Vagina (tissue), 2 donors: ENCODE results near the gene KLHL13. TPM values are rescaled to one million over a fixed set of nuclear protein-coding genes. Genes with fewer than 3 reads are reported as not detected.

Source experiments
- DNase-seq, 2 donors: peaks; one replicate each; pipeline ENCODE4 v3.0.0-alpha.2; 2017; ENCODE audit errors: extremely low spot score in 2 of 2
- H3K27ac ChIP-seq: fragments of 200-600 bp; sonication (generic); one replicate; pipeline ENCODE4 v1.5.1; 2019
- H3K27me3 ChIP-seq: fragments of 200-600 bp; sonication (generic); one replicate; pipeline ENCODE4 v1.5.1; 2019
- H3K36me3 ChIP-seq, 2 donors: fragments of 200-600 bp; sonication (generic); one replicate each; pipeline ENCODE4 v1.5.1; 2017 to 2019
- H3K4me1 ChIP-seq: fragments of 200-600 bp; sonication (generic); one replicate; pipeline ENCODE4 v1.5.1; 2019
- H3K4me3 ChIP-seq, 2 donors: fragments of 200-600 bp; sonication (generic); 1 replicate in 1 of 2; 2 replicates in 1 of 2; pipeline ENCODE4 v1.5.1; 2016 to 2019
- H3K9me3 ChIP-seq: fragments of 200-600 bp; sonication (generic); one replicate; pipeline ENCODE4 v1.5.1; 2019
- POLR2A ChIP-seq, 2 donors: fragments of 450-650 bp; IDR thresholded peaks; one replicate each; pipeline ENCODE4 v1.6.1; 2017; ENCODE audit warnings: antibody characterized with exemption in 2 of 2, mild to moderate bottlenecking in 2 of 2, moderate library complexity in 2 of 2
- POLR2AphosphoS5 ChIP-seq, 2 donors: sonication (generic); formaldehyde crosslinking; IDR thresholded peaks; one replicate each; pipeline ENCODE4 v1.9.0; 2017; ENCODE audit warnings: antibody characterized with exemption in 2 of 2, mild to moderate bottlenecking in 2 of 2, low read depth in 1 of 2; ENCODE audit not compliant: insufficient read depth in 1 of 2
- intact Hi-C: fragments of 100-400 bp; cut with DNase I; formaldehyde crosslinking; loops from one replicate; pipeline ENCODE4 v1.15.1; 2023
- total RNA-seq: library from RNA; depleted of rRNA; stranded (reverse); fragments of >200 nt; gene quantifications from one replicate; pipeline ENCODE4 v1.2.3, GENCODE V29; 2016
- TF ChIP-seq, protein P1 (sequence below), 3 experiments: fragments of 450-650 bp in 2 of 3; fragments of 200-600 bp in 1 of 3; sonication (generic) in 1 of 3; IDR thresholded peaks; one replicate each; pipeline ENCODE4 v1.5.1; 2017 to 2019; ENCODE audit warnings: antibody characterized with exemption in 3 of 3, mild to moderate bottlenecking in 2 of 3, moderate library complexity in 2 of 3

The KLHL13 gene, protein sequence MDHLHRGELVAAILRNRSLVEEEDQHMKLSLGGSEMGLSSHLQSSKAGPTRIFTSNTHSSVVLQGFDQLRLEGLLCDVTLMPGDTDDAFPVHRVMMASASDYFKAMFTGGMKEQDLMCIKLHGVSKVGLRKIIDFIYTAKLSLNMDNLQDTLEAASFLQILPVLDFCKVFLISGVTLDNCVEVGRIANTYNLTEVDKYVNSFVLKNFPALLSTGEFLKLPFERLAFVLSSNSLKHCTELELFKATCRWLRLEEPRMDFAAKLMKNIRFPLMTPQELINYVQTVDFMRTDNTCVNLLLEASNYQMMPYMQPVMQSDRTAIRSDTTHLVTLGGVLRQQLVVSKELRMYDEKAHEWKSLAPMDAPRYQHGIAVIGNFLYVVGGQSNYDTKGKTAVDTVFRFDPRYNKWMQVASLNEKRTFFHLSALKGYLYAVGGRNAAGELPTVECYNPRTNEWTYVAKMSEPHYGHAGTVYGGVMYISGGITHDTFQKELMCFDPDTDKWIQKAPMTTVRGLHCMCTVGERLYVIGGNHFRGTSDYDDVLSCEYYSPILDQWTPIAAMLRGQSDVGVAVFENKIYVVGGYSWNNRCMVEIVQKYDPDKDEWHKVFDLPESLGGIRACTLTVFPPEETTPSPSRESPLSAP
- total RNA-seq = 10.6 TPM

DNA sequence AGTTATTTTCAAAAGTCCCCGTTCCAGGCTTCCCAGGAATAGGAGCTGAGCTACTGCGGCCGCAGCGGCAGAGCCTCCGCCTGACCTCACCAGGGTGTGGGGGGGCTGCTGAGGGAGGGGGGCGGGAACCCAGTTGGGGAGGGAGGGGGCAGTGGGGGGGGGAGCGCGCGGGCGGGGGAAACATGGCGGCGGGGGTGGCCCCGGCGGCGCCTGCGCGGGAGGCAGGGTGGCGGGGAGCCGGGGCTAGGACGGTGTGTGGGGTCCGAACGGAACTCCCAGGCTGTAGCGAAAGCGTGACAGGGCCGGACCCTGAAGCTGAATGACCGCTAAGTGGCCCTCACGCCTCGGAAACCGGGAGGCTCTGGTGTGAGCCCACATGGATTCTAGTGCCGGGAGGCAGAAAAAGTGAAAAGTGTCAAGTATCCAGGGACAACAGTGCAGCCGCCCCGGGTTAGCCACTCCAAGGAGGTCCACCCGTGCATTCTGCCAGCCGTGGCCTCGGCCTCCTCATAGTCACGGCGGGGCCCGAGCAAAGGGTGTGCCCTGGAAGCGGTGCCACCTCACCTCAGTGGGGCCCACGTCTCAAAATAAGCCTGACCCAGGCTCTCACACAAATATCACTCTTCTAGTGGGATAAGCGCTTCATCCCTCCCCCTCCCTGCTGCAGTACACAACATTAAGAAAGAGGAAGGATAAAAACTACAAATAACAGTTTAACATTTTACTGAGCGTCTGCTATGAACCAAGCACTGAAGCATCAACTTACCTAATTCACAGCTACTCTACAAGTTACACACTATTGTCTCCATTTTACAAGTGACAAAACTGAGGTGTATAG is at the start of gene KLHL13:
Gene KLHL13 (minus strand): TSS at position 98 of the 838 bp plus-strand sequence. CDS start 88,337 bp downstream, outside the sequence.
- H3K27ac ChIP-seq = peak within 1 kb of the TSS; percentile 78
- no peak for TF ChIP-seq POLR2AphosphoS5 (IDR thresholded peaks at IDR 0.05; ENCODE audit: insufficient read depth in 1 of 2, low read depth in 1 of 2)
- TF ChIP-seq, protein P1, sequence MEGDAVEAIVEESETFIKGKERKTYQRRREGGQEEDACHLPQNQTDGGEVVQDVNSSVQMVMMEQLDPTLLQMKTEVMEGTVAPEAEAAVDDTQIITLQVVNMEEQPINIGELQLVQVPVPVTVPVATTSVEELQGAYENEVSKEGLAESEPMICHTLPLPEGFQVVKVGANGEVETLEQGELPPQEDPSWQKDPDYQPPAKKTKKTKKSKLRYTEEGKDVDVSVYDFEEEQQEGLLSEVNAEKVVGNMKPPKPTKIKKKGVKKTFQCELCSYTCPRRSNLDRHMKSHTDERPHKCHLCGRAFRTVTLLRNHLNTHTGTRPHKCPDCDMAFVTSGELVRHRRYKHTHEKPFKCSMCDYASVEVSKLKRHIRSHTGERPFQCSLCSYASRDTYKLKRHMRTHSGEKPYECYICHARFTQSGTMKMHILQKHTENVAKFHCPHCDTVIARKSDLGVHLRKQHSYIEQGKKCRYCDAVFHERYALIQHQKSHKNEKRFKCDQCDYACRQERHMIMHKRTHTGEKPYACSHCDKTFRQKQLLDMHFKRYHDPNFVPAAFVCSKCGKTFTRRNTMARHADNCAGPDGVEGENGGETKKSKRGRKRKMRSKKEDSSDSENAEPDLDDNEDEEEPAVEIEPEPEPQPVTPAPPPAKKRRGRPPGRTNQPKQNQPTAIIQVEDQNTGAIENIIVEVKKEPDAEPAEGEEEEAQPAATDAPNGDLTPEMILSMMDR (IDR thresholded peaks at IDR 0.05) = no peak
- TF ChIP-seq POLR2A (IDR thresholded peaks at IDR 0.05) = no peak
- H3K27me3 ChIP-seq = no peaks in the 10 kb centered on the region
- H3K9me3 ChIP-seq = no peaks in the 10 kb centered on the region
- no peaks in the 10 kb centered on the region for H3K36me3 ChIP-seq
- peak within 1 kb of the TSS; percentile 55 to 61 for H3K4me3 ChIP-seq
- no peaks in the 10 kb centered on the region for H3K4me1 ChIP-seq
- intact Hi-C loops = no loop called here
- no peak for DNase-seq

DNA sequence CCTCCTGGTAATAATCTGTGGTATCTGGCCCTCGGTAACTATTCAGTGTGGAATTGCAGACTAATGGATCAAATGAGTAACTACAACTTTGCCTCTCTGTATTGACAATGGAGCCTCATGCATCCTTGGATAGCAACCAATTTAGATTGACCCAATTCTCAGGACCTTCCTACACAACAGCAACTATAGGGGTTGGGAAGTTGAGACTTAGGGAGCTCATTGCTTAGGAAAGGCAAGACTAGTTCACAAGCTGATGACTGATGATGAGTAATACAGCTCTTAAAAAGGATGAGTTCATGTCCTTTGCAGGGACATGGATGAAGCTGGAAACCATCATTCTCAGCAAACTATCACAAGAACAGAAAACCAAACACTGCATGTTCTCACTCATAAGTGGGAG is 47.5 kb upstream of the KLHL13 start:
- intact Hi-C loops = loop anchor here (10.0 kb wide), 1 partner anchor 1169 kb away; no protein-coding TSS in a partner anchor
- no peak for DNase-seq
- Histone ChIP-seq H3K27me3 (no peaks in the 10 kb centered on the region), H3K27ac (no peak overlapping the region), H3K4me1 (no peaks in the 10 kb centered on the region), H3K4me3 (no peak overlapping the region), H3K36me3 (no peaks in the 10 kb centered on the region), H3K9me3 (no peaks in the 10 kb centered on the region)
- TF ChIP-seq POLR2AphosphoS5 (IDR thresholded peaks at IDR 0.05; ENCODE audit: insufficient read depth in 1 of 2, low read depth in 1 of 2) (no peak), POLR2A (IDR thresholded peaks at IDR 0.05) (no peak)
- TF ChIP-seq, protein P1 (IDR thresholded peaks at IDR 0.05) = no peak

DNA sequence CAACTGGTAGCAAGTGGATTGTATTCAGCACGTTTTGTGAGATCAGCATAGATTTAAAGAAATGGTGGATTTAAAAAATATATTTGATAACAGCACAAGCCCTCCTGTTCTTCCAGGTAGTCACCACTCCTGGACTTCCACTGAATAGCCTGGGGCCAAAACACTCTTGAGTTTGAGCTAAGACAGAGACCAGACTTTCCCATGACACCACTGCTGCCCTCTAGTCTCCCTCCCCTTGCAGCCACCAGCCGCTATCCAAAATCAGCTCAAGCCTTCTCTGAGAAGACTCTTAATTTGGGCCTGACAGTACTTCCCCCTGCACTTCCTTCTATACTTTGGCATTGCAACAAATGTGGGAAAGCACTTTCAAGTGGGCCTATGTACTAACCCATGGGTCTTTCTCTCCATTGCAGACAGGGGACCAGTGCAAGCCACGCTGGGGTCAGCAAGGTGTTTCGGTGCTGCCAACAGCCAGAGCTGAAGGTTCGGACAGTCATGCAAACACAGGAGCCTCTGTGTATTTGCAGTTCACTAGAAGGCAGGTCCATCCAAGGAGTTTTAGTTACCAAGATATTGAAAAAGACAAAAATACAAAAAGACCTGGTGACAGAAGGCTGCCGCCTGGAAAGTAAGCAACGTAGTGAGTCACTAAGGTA is 40.5 kb upstream of the KLHL13 start:
- no peaks in the 10 kb centered on the region for H3K27me3 ChIP-seq
- H3K9me3 ChIP-seq = no peaks in the 10 kb centered on the region
- no peak for DNase-seq
- no peaks in the 10 kb centered on the region for H3K36me3 ChIP-seq
- H3K4me1 ChIP-seq = no peaks in the 10 kb centered on the region
- TF ChIP-seq POLR2A (IDR thresholded peaks at IDR 0.05) = no peak
- TF ChIP-seq, protein P1 (IDR thresholded peaks at IDR 0.05) = no peak
- TF ChIP-seq POLR2AphosphoS5 (IDR thresholded peaks at IDR 0.05; ENCODE audit: insufficient read depth in 1 of 2, low read depth in 1 of 2) = no peak
- no peak overlapping the region for H3K4me3 ChIP-seq
- H3K27ac ChIP-seq = no peak overlapping the region
- intact Hi-C loops = no loop called here

DNA sequence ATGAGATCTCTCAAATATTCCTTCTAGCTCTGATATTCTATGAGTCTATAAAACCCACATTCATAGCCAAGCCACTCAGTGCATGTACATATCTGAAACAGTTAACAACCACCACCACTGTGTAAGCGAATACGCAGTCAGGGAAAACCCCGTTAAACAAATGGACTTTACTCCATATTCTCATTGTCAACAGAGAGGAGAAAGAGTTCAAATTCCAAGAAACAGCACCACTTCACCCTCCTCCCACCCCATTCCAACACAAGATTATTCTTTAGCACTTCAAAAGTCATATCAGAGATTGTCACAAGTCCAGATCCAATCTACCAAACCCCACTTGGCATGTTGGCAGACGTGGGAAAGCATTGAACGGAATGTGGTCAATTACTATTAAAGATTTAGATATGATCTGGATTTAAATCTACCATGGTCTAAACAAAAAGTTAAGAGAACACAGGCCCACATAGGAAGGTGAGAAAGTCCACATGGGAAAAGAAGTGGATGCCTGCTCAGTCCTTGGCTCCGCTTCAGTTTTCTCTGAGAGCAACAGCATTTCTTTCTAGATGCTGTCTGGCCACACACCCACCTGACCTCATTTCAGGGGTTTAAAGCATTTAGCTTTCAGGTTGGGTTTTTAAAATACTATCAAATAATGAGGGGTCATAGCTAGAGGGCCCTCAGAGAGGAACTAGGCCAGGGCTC is 39.8 kb upstream of the KLHL13 start:
- H3K9me3 ChIP-seq = no peaks in the 10 kb centered on the region
- no peaks in the 10 kb centered on the region for H3K4me1 ChIP-seq
- no peaks in the 10 kb centered on the region for H3K36me3 ChIP-seq
- H3K27ac ChIP-seq = no peak overlapping the region
- no peak for DNase-seq
- TF ChIP-seq, protein P1 (IDR thresholded peaks at IDR 0.05) = no peak
- TF ChIP-seq POLR2A (IDR thresholded peaks at IDR 0.05) = no peak
- intact Hi-C loops = no loop called here
- H3K4me3 ChIP-seq = no peak overlapping the region
- H3K27me3 ChIP-seq = no peaks in the 10 kb centered on the region
